Stimulated activated CD8-positive, alpha-beta memory T cell treated with anti-CD3 and anti-CD28 coated beads, Interleukin-15, amount 100 ng/mL, for 48 hours (primary cell): Measurements from ENCODE around the gene ZDHHC5.
A peak's percentile ranks its signal among the peaks of the same experiment; 100 is the strongest.
"Not testable (repeated sequence)": the region's sequence is repeated elsewhere in the genome, so short reads cannot be mapped to it uniquely, and the experiment has no call there.

ENCODE experiments used
- DNase-seq, 2 donors: peaks; one replicate each; pipeline ENCODE4 v3.0.0-alpha.2; 2020; ENCODE audit warnings: low read depth in 2 of 2

The ZDHHC5 gene

DNA sequence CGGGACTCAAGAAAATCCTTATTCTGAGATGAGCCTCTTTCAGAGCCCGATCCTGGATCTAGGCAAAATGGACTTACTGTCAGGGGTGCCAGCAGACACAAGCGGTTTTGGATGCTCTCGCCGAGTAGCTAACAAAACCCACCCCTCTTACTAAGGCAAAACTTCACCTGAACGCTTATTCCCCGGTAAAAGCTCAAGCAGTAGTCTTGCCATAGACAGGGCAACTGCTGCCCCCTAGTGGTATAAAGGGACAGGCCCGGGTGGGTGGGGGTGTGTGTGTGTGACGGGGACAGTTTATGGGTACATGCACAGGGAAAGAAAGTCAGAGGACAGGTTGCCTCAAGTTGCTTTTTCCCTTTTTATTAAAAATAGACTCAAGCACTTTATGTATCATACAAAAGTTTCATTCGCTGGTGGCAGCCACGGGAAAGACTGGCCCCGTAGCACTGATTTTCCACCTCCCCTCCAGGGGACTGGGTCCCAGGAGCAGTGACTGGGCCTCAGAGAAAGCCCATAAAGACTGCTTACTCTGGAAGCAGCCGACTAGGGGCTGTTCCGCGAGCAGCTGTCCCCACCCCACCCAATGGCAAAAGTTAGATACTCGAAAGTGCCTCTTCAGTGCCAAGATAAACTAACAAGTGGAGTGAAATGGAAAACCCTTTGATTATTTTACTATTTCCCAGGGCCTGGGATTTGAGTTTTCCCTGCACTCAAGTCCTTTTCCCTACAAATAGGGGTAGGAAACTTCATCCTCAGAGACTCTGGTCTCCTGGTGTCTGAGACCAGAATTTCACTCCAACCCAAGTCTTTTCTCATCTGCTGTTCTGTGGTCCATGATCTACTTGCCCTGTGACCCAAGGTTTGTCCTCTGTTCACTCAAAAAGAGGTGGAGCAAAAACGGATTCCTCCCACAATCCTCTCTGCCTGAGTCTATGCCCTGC, 22.9 kb upstream of the ZDHHC5 start:
- DNase-seq: peak; percentile 73 to 74

- no peak for DNase-seq
Measured at GRCh38 chr11:57645689-57646085, 22.2 kb upstream of the ZDHHC5 start.

- no peak for DNase-seq
Measured at GRCh38 chr11:57646194-57646798, 21.6 kb upstream of the ZDHHC5 start.

- DNase-seq: no peak
Measured at GRCh38 chr11:57646799-57647303, 21.1 kb upstream of the ZDHHC5 start.

DNA sequence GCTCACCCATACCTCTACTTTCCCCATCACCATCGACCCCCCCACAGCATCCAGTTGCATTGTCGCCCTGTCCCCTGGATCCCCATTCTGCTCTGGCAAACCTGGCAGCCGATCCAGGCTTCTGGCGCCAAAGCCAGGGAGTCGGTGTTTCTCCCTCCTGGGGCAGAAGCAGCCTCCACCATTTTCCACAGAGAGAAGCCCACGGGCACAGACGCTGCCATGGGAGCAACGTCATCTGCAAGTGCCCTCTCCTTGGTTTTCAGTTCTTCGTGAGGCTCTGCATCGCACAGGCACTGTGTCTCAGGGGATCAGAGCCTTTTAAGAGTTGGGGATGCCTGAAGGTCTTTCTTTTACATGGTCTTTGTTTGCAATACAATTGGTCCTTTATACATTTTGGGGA, 20.5 kb upstream of the ZDHHC5 start:
- no peak for DNase-seq

GRCh38 chr11:57647960-57648800, 19.7 kb upstream of the ZDHHC5 start:
- no peak for DNase-seq

- DNase-seq: no peak
Measured at GRCh38 chr11:57648801-57649735, 18.8 kb upstream of the ZDHHC5 start.

GRCh38 chr11:57649826-57650738, 17.8 kb upstream of the ZDHHC5 start, which contains the start of gene YPEL4:
YPEL4 (minus strand) TSS chr11:57649912; CDS start chr11:57647107, 2,805 bp downstream.
- peak; percentile 20 to 33 for DNase-seq

DNA sequence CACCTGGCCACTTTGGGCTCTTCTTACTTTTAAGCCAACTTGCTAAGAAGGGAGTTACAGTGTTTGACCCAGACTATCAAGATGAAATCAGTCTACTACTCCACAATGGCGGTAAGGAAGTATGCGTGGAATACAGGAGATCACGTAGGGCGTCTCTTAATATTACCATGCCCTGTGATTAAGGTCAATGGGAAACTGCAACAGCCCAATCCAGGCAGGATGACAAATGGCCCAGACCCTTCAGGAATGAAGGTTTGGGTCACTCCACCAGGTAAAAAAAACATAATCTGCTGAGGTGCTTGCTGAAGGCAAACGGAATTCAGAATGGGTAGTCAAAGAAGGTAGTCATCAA, 17.2 kb upstream of the ZDHHC5 start:
- no peak for DNase-seq

DNA sequence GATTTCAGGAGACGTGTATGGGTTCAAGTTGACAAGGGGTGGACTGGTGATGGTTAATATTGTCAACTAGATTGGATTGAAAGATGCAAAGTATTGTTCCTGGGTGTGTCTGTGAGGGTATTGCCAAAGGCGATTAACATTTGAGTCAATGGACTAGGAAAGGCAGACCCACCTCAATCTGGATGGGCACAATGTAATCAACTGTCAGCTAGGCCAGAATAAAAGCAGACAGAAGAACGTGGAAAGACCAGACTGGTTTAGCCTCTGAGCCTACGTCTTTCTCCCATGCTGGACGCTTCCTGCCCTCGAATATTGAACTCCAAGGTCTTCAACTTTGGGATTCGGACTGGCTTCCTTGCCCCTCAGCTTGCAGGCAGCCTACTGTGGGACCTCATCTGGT, 16.5 kb upstream of the ZDHHC5 start:
- no peak for DNase-seq

DNA sequence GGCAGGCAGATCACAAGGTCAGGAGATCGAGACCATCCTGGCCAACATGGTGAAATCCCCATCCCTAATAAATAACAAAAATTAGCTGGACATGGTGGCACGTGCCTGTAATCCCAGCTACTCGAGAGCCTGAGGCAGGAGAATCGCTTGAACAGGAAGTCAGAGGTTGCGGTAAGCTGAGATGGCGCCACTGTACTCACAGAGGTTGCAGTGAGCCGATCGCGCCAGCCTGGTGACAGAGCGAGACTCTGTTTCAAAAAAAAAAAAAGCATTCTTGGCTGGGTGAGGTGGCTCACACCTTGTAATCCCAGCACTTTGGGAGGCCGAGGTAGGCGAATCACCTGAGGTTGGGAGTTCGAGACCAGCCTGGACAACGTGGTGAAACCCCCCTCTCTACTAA, 15.7 kb upstream of the ZDHHC5 start:
- not testable (repeated sequence) for DNase-seq

DNA sequence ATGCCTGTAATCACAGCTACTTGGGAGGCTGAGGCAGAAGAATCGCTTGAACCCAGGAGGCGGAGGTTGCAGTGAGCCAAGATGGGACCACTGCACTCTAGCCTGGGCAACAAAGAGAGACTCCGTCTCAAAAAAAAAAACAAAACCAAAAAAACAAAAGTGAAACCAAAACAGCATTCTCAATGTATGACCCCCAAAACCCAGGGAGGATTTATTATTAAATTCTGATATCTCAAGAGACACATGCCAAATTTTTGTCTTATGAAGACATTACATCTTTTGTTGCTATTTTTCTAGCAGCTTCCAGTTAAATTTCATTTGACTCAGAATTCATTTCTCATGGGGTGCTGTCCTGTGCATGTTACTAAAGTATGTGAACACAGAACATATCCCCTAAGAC, 15.3 kb upstream of the ZDHHC5 start:
- DNase-seq: no peak

DNA sequence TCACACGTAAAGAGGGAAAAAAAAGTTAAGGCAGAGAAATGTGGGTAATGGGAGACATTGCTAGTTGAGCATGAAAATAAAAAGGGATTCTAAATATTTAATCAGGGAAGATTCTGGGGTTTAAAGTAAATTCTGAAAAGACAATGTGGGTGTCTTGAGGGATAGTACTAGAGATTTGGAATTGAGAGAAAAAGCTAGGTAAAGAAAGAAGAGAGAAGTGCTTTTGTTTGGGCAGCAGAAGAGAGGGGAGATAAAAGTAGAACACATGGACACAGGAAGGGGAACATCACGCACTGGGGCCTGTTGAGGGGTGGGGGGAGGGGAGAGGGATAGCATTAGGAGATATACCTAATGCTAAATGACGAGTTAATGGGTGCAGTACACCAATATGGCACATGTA, 14.8 kb upstream of the ZDHHC5 start:
- DNase-seq: no peak

DNA sequence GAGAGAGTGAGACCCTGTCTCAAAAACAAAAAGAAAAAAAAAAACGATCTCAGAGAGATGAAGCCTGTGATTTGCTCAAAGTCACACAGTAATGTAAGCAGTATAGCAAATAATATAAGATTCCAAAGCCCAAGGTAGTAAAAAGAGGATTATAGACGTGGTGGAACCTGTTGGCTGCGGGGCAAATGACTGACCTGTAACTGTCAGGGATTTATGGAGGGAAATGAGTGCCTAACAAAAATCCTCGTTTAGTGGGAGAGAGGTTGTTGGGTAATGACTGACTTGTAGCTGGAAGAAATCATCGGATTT, 11.1 kb upstream of the ZDHHC5 start:
- DNase-seq: no peak

DNA sequence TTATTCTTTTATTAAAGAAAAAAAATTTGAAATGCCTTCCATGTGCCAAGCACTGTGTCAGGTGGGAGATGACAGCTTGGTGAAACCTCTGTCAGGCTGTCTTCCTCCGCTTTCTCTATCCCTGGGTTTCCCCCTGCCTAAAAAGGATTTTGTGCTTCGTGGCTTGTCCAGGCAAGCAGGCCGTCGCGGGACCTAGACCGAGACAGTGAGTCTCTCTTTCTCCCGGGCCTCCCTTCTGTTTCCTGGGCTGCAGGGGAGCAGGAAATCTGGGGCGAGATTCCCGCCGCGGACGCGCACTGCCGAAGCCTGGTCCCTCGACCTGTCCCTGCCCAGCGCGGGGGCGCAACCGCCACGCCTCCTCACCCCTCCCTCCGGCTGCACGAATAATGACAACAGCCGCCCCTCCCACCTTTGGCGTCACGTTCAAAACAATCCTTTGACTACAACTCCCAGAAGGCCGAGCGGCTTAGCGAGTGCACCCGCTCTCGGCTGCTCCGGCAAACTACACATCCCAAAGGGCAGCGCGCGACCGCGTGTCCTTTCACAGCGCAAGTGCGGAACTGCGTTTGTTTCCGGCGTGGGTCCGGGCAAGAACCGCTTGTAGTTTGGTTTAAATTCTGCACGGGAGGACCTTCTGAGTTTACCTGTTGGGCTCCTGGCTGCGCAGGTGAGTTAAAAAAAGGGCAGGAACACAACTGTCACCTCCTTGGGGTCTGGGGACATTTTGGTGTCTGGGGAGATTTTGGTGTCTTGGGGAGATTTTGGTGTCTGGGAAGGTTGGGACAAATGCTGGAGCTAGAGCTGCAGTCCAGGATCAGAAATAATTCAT, 10.5 kb upstream of the ZDHHC5 start, which contains the start of gene CLP1:
Gene CLP1 (plus strand): TSS at position 569 of the 829 bp plus-strand sequence. CDS start 1,715 bp downstream, outside the sequence.
- DNase-seq: peak; percentile 98 to 99

- no peak for DNase-seq
Measured at GRCh38 chr11:57658023-57658361, 9.9 kb upstream of the ZDHHC5 start.

GRCh38 chr11:57659669-57660068, 8.2 kb upstream of the ZDHHC5 start:
- DNase-seq: no peak

GRCh38 chr11:57662893-57663292, 5.0 kb upstream of the ZDHHC5 start:
- no peak for DNase-seq

DNA sequence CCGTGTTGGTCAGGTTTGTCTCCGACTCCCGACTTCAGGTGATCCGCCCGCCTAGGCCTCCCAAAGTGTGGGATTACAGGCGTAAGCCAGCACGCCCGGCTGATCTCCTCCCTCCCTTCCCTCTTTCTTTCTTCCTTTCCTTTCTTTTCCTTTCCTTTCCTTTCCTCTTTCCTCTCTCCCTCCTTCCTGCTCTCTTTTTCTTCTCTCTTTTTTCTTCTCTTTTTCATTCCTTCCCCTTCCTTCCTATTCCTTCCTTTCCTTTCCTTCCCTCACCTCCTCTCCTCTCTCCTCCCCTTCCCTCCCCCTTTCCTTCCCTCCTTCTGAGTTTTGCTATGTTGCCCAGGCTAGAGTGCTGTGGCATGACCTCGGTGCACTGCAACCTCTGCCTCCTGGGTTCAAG, 3.9 kb upstream of the ZDHHC5 start:
- DNase-seq: no peak
